Gastroesophageal sphincter (tissue), 4 donors: Measurements from ENCODE around the gene GLI1. TPM values are rescaled to one million over a fixed set of nuclear protein-coding genes. Genes with fewer than 3 reads are reported as not detected.

Experiments used
- ATAC-seq: fragments of 150-250 bp; one replicate; pipeline ENCODE4 v1.9.1; 2016; ENCODE audit warnings: mild to moderate bottlenecking, moderate library complexity
- H3K27ac ChIP-seq, 4 donors: fragments of 200-600 bp; sonication (generic) in 3 of 4; 1 replicate in 3 of 4; 2 replicates in 1 of 4; pipeline ENCODE4 v1.5.1; 2016 to 2019
- H3K27me3 ChIP-seq: fragments of 200-600 bp; sonication (generic); one replicate; pipeline ENCODE4 v1.5.1; 2019
- H3K36me3 ChIP-seq, 2 donors: fragments of 200-600 bp; sonication (generic); one replicate each; pipeline ENCODE4 v1.5.1; 2019; ENCODE audit warnings: control low read depth in 1 of 2
- H3K4me1 ChIP-seq, 3 donors: fragments of 200-600 bp; sonication (generic); 1 replicate in 2 of 3; 2 replicates in 1 of 3; pipeline ENCODE4 v1.5.1; 2016 to 2019; ENCODE audit warnings: control low read depth in 2 of 3
- H3K4me3 ChIP-seq, 2 donors: fragments of 200-600 bp; sonication (generic); one replicate each; pipeline ENCODE4 v1.5.1; 2019; ENCODE audit warnings: mild to moderate bottlenecking in 1 of 2, moderate library complexity in 1 of 2
- H3K9me3 ChIP-seq, 3 donors: fragments of 200-600 bp; sonication (generic); one replicate each; pipeline ENCODE4 v1.5.1; 2017 to 2019; ENCODE audit warnings: control low read depth in 2 of 3
- EP300 ChIP-seq: sonication (generic); formaldehyde crosslinking; IDR thresholded peaks from one replicate; pipeline ENCODE4 v1.6.1; 2017; ENCODE audit warnings: antibody characterized with exemption, mild to moderate bottlenecking
- POLR2A ChIP-seq, 2 donors: fragments of 450-650 bp; IDR thresholded peaks; one replicate each; pipeline ENCODE4 v1.6.1; 2017; ENCODE audit warnings: antibody characterized with exemption in 2 of 2, mild to moderate bottlenecking in 2 of 2, moderate library complexity in 1 of 2
- POLR2AphosphoS5 ChIP-seq: sonication (generic); formaldehyde crosslinking; IDR thresholded peaks from one replicate; pipeline ENCODE4 v1.6.1; 2017; ENCODE audit warnings: antibody characterized with exemption
- WGBS, 2 donors: methylation state at CpG; one replicate each; pipeline ENCODE4 v1.1.5; 2018; ENCODE audit warnings: low coverage in 1 of 2; 5-methylcytosine and 5-hydroxymethylcytosine counted together
- total RNA-seq, 4 donors: library from RNA; depleted of rRNA; stranded (reverse); fragments of >200 nt; gene quantifications; one replicate each; pipeline ENCODE4 v1.1.0, GENCODE V29; 2016
- TF ChIP-seq, protein P1 (sequence below), 4 experiments: fragments of 200-600 bp in 2 of 4; fragments of 450-650 bp in 2 of 4; sonication (generic) in 1 of 4; IDR thresholded peaks; one replicate each; pipeline ENCODE4 v1.5.1; 2017 to 2019; ENCODE audit warnings: antibody characterized with exemption in 4 of 4, mild to moderate bottlenecking in 2 of 4, moderate library complexity in 2 of 4

The GLI1 gene
- total RNA-seq, 4 donors from 2014 or later = 0.15 to 3.6 (median 0.30) TPM

- H3K27ac ChIP-seq = no peak overlapping the region
- no peak for ATAC-seq
- peaks cover 17% of the 10 kb centered on the region for H3K27me3 ChIP-seq
- H3K9me3 ChIP-seq = no peaks in the 10 kb centered on the region
- peaks cover 0 to 44% (median 15%) of the 10 kb centered on the region in 3 donors for H3K4me1 ChIP-seq
- WGBS, 2 donors = 89 to 93% methylated on average over 4 of the region's 6 CpGs
- no peak overlapping the region for H3K4me3 ChIP-seq
- TF ChIP-seq POLR2A (IDR thresholded peaks at IDR 0.05) = no peak
- no peak for TF ChIP-seq EP300
- no peak for TF ChIP-seq POLR2AphosphoS5
- TF ChIP-seq, protein P1, sequence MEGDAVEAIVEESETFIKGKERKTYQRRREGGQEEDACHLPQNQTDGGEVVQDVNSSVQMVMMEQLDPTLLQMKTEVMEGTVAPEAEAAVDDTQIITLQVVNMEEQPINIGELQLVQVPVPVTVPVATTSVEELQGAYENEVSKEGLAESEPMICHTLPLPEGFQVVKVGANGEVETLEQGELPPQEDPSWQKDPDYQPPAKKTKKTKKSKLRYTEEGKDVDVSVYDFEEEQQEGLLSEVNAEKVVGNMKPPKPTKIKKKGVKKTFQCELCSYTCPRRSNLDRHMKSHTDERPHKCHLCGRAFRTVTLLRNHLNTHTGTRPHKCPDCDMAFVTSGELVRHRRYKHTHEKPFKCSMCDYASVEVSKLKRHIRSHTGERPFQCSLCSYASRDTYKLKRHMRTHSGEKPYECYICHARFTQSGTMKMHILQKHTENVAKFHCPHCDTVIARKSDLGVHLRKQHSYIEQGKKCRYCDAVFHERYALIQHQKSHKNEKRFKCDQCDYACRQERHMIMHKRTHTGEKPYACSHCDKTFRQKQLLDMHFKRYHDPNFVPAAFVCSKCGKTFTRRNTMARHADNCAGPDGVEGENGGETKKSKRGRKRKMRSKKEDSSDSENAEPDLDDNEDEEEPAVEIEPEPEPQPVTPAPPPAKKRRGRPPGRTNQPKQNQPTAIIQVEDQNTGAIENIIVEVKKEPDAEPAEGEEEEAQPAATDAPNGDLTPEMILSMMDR (IDR thresholded peaks at IDR 0.05) = no peak
- no peaks in the 10 kb centered on the region for H3K36me3 ChIP-seq
Measured at GRCh38 chr12:57456737-57457490, 2.7 kb upstream of the GLI1 start.

- Histone ChIP-seq H3K4me3 (peak overlapping the region; percentile 68 to 71), H3K27ac (peak overlapping the region in 3 of 4 donors; percentile 79 to 86 (median 84))
- 35% methylated on average over 3 of the region's 3 CpGs; no CpG with 5 or more reads in 1 of the 2 donors for WGBS, 2 donors
Measured at GRCh38 chr12:57458665-57459054, 925 bp upstream of the GLI1 start.

GRCh38 chr12:57459055-57459749 is 383 bp upstream of the GLI1 start:
- WGBS, 2 donors = 0% methylated on average over 1 to 9 of the region's 24 CpGs

More at GRCh38 chr12:57458665-57459054, 925 bp upstream of the GLI1 start:
- no peak for ATAC-seq
- peaks cover 17% of the 10 kb centered on the region for H3K27me3 ChIP-seq
- no peaks in the 10 kb centered on the region for H3K36me3 ChIP-seq
- TF ChIP-seq POLR2A (IDR thresholded peaks at IDR 0.05) = no peak
- TF ChIP-seq, protein P1 (IDR thresholded peaks at IDR 0.05) = no peak
- no peak for TF ChIP-seq EP300
- TF ChIP-seq POLR2AphosphoS5 = no peak
- peaks cover 0 to 44% (median 15%) of the 10 kb centered on the region in 3 donors for H3K4me1 ChIP-seq
- H3K9me3 ChIP-seq = no peaks in the 10 kb centered on the region

GRCh38 chr12:57460468-57460784 is 841 bp downstream of the GLI1 start:
- no peak for TF ChIP-seq POLR2A (IDR thresholded peaks at IDR 0.05)
- H3K9me3 ChIP-seq = no peaks in the 10 kb centered on the region
- peak overlapping the region in 1 of 2 donors; percentile 71 for H3K4me3 ChIP-seq
- peaks cover 11% of the 10 kb centered on the region for H3K27me3 ChIP-seq
- ATAC-seq = no peak
- H3K27ac ChIP-seq = peak overlapping the region in 2 of 4 donors; percentile 79 to 84
- peaks cover 0 to 44% (median 15%) of the 10 kb centered on the region in 3 donors for H3K4me1 ChIP-seq
- WGBS, 2 donors = 0 to 8% methylated on average over 2 to 6 of the region's 6 CpGs
- H3K36me3 ChIP-seq = no peaks in the 10 kb centered on the region

More at GRCh38 chr12:57459055-57459749, 383 bp upstream of the GLI1 start:
- no peaks in the 10 kb centered on the region for H3K9me3 ChIP-seq
- ATAC-seq = peak; percentile 78
- TF ChIP-seq, protein P1 (IDR thresholded peaks at IDR 0.05) = peak; percentile 86 to 97 (median 96)
- no peak for TF ChIP-seq POLR2A (IDR thresholded peaks at IDR 0.05)
- H3K36me3 ChIP-seq = no peaks in the 10 kb centered on the region
- H3K27ac ChIP-seq = peak overlapping the region; percentile 18 to 86 (median 82)
- H3K27me3 ChIP-seq = peaks cover 17% of the 10 kb centered on the region
- H3K4me1 ChIP-seq = peaks cover 0 to 44% (median 15%) of the 10 kb centered on the region in 3 donors
- H3K4me3 ChIP-seq = peak overlapping the region; percentile 68 to 71

DNA sequence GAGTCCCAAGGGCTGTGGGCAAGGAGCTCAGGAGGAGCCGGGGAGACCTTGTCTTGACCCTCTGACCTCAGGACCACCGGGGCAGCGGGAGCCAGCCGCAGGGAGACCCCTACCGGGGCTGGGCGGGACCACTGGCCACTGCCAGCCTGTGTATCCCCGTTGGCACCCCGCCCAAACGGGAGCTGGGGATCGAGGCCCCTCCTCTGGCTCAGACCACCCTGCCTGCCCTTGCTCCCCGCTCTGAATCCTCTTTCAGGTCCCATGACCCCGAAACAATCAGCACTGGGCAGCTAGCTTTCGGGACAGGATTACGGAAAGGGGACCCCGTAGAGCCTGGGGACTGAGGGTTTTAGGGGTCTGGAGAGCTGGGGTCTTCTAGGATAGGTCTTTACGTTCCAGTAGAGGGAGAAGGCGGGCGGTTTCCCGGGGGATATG is 1.3 kb downstream of the GLI1 start:
- Histone ChIP-seq H3K4me3 (peak overlapping the region; percentile 26 to 71), H3K27me3 (peaks cover 15% of the 10 kb centered on the region), H3K4me1 (peaks cover 0 to 44% (median 15%) of the 10 kb centered on the region in 3 donors), H3K9me3 (no peaks in the 10 kb centered on the region), H3K36me3 (no peaks in the 10 kb centered on the region), H3K27ac (peak overlapping the region in 3 of 4 donors; percentile 14 to 84 (median 79))
- ATAC-seq = no peak
- WGBS, 2 donors = 3% methylated on average over 9 of the region's 19 CpGs; no CpG with 5 or more reads in 1 of the 2 donors
- TF ChIP-seq EP300 = no peak
- TF ChIP-seq POLR2AphosphoS5 = no peak
- TF ChIP-seq, protein P1 (IDR thresholded peaks at IDR 0.05) = no peak
- TF ChIP-seq POLR2A (IDR thresholded peaks at IDR 0.05) = no peak
